Fibroblast of the aortic adventitia (primary cell): ENCODE measurements around the gene LRP1B. TPM values are rescaled to one million over a fixed set of nuclear protein-coding genes. Genes with fewer than 3 reads are reported as not detected.

ENCODE experiments used
- DNase-seq: peaks from one replicate; pipeline ENCODE4 v3.0.0-alpha.2; 2010; ENCODE audit warnings: low read depth
- H3K4me3 ChIP-seq: 2 replicates; pipeline ENCODE4 v1.5.1; 2011; ENCODE audit warnings: low read depth, mild to moderate bottlenecking, control low read depth, low read length, moderate library complexity
- total RNA-seq: library from RNA; depleted of rRNA; stranded (reverse); fragments of >200 nt; gene quantifications from 2 replicates; pipeline ENCODE4 v1.2.3, GENCODE V29; 2012; ENCODE audit warnings: low replicate concordance
- TF ChIP-seq, protein P1 (sequence below): IDR thresholded peaks from 2 replicates; pipeline ENCODE4 v1.5.1; 2011; ENCODE audit warnings: mild to moderate bottlenecking, low read length, control low read depth, inconsistent platforms; ENCODE audit not compliant: insufficient read depth

The LRP1B gene
- total RNA-seq, 1 donor: 0.36 TPM

GRCh38 chr2:142075826-142076225 is 55.0 kb downstream of the LRP1B start:
- H3K4me3 ChIP-seq: no peak overlapping the region
- DNase-seq: no peak
- TF ChIP-seq, protein P1, sequence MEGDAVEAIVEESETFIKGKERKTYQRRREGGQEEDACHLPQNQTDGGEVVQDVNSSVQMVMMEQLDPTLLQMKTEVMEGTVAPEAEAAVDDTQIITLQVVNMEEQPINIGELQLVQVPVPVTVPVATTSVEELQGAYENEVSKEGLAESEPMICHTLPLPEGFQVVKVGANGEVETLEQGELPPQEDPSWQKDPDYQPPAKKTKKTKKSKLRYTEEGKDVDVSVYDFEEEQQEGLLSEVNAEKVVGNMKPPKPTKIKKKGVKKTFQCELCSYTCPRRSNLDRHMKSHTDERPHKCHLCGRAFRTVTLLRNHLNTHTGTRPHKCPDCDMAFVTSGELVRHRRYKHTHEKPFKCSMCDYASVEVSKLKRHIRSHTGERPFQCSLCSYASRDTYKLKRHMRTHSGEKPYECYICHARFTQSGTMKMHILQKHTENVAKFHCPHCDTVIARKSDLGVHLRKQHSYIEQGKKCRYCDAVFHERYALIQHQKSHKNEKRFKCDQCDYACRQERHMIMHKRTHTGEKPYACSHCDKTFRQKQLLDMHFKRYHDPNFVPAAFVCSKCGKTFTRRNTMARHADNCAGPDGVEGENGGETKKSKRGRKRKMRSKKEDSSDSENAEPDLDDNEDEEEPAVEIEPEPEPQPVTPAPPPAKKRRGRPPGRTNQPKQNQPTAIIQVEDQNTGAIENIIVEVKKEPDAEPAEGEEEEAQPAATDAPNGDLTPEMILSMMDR: no peak

DNA sequence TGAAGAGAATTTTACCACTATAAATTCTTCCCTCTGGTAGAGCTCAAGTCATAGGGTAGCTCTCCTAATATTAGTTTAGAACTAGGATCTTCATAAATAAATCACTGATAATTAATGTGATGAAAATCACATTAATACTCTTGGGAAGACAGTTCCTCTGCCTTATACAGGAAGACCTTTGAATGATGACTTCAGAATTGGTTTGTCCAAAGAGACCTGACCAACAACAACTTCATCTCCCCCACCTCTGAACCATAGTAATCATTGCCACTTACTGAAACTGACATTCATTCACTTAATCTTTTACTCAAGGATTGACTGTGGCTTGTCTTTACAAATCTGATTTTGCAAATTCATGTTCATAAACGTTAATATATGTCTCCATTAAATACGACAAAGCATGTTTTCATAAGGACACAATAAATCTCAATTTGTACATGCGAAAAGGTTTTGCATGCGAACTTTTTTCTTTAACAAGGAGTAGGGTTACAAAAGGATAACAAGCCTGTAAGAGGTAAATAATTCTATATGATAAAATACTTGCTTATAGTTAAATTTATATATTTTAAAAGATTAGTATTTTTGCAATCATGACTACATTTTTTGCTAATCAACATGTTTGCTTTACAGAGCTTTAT is 61.4 kb downstream of the LRP1B start:
- DNase-seq: no peak
- TF ChIP-seq, protein P1: no peak

DNA sequence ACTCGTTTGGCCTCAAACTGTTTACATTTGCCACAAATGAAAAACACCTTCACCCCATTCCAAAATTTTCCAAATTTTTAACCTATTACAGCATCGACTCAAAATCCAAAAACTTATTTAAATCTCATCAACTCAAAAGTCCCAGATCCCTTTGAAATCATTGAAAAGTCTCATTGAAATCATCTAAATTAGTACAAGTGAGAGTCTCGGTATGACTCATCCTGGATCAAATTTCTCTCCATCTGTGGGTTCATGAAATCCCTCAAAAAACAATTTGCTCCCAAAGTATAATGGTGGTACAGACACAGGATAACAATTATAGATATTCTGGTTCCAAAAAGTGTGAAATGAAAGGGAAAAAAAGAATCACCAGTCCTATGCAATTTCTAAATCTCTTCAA is 65.1 kb downstream of the LRP1B start:
- DNase-seq: no peak
- TF ChIP-seq, protein P1: no peak
- H3K4me3 ChIP-seq: no peak overlapping the region

More for the DNA sequence above, 61.4 kb downstream of the LRP1B start:
- H3K4me3 ChIP-seq: no peak overlapping the region

DNA sequence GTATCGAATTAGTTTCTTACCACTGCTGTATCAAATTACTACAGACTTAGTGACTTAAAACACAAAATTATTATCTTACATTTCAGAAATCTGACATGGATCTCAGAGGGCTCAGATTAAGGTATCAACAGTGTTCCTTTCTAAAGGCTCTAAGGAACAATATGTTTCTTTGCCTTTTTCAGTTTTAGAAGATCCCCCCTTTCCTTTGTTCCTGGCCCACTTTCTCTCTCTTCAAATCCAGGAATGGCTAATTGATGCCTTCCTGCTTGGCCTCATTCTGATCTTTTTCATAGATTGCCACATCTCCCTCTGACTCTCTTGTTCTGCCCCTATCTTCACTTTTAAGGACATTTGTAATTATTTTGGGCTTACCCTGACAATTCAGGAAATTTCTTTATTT is 65.7 kb downstream of the LRP1B start:
- no peak for DNase-seq
- TF ChIP-seq, protein P1: no peak
- H3K4me3 ChIP-seq: no peak overlapping the region

- no peak overlapping the region for H3K4me3 ChIP-seq
- TF ChIP-seq, protein P1: no peak
- no peak for DNase-seq
Observed at GRCh38 chr2:142061733-142062132, 69.1 kb downstream of the LRP1B start.

- TF ChIP-seq, protein P1: no peak
- DNase-seq: no peak
- H3K4me3 ChIP-seq: no peak overlapping the region
Observed at GRCh38 chr2:142058149-142058548, 72.7 kb downstream of the LRP1B start.

GRCh38 chr2:142056784-142057183 is 74.0 kb downstream of the LRP1B start:
- no peak for DNase-seq
- TF ChIP-seq, protein P1: no peak
- no peak overlapping the region for H3K4me3 ChIP-seq
